ENCODE measurements around the gene FBXO8. TPM values are rescaled to one million over a fixed set of nuclear protein-coding genes. Genes with fewer than 3 reads are reported as not detected.

The FBXO8 gene
- total and polyA plus RNA-seq, 11 donors: 14.3 to 38.5 (median 25.9) TPM

GRCh38 chr4:174324236-174324635, 40.8 kb upstream of the FBXO8 start:
- Histone ChIP-seq H3K36me3 (peaks cover 0 to 11% (median 0%) of the 10 kb centered on the region in 9 donors), H3K27ac (no peak overlapping the region)
- intact Hi-C loops (cut with DNase I): loop anchor here in 2 of 10 donors (5.0 kb wide), 1 partner anchor 102 kb away; no protein-coding TSS in a partner anchor

GRCh38 chr4:174320494-174321199, 37.2 kb upstream of the FBXO8 start:
- intact Hi-C loops (cut with DNase I): loop anchor here in 2 of 10 donors (5.0 kb wide), 1 partner anchor 98 kb away; no protein-coding TSS in a partner anchor

More at GRCh38 chr4:174324236-174324635, 40.8 kb upstream of the FBXO8 start:
- no peaks in the 10 kb centered on the region for H3K4me1 ChIP-seq
- no peak overlapping the region for H3K4me3 ChIP-seq
- ATAC-seq (no peak), DNase-seq (no peak)
- H3K27me3 ChIP-seq: no peaks in the 10 kb centered on the region
- TF ChIP-seq POLR2A (IDR thresholded peaks at IDR 0.05) (no peak), CTCF (IDR thresholded peaks at IDR 0.05) (no peak)
- WGBS, 4 donors: 86 to 96% (median 91%) methylated on average over 1 of the region's 1 CpG
- no peaks in the 10 kb centered on the region for H3K9me3 ChIP-seq

GRCh38 chr4:174318829-174319764, 35.6 kb upstream of the FBXO8 start:
- ATAC-seq: no peak
- 73 to 81% (median 75%) methylated on average over 8 of the region's 8 CpGs for WGBS, 4 donors
- TF ChIP-seq CTCF (IDR thresholded peaks at IDR 0.05): peak; percentile 61 to 79 (median 68)
- no peak for TF ChIP-seq POLR2A (IDR thresholded peaks at IDR 0.05)
- Histone ChIP-seq H3K27me3 (no peaks in the 10 kb centered on the region), H3K4me3 (no peak overlapping the region), H3K36me3 (peaks cover 0 to 48% (median 17%) of the 10 kb centered on the region in 9 donors), H3K27ac (no peak overlapping the region), H3K4me1 (no peaks in the 10 kb centered on the region), H3K9me3 (no peaks in the 10 kb centered on the region)
- DNase-seq: no peak
- intact Hi-C loops (cut with DNase I): loop anchor here in 7 of 10 donors (5.0 to 10.0 kb wide), 4 partner anchors 94 to 814 kb away; no protein-coding TSS in a partner anchor

More at GRCh38 chr4:174320494-174321199, 37.2 kb upstream of the FBXO8 start:
- peaks cover 0 to 45% (median 17%) of the 10 kb centered on the region in 9 donors for H3K36me3 ChIP-seq
- no peak overlapping the region for H3K27ac ChIP-seq
- TF ChIP-seq POLR2A (IDR thresholded peaks at IDR 0.05): no peak
- ATAC-seq: no peak
- no peaks in the 10 kb centered on the region for H3K27me3 ChIP-seq
- H3K4me3 ChIP-seq: no peak overlapping the region
- no peaks in the 10 kb centered on the region for H3K9me3 ChIP-seq
- no peak for DNase-seq
- whole genome bisulfite sequencing, 4 donors: 83 to 87% (median 84%) methylated on average over 5 of the region's 5 CpGs
- no peaks in the 10 kb centered on the region for H3K4me1 ChIP-seq

GRCh38 chr4:174317531-174317930, 34.1 kb upstream of the FBXO8 start:
- ATAC-seq (no peak), DNase-seq (no peak)
- Histone ChIP-seq H3K36me3 (peaks cover 0 to 63% (median 18%) of the 10 kb centered on the region in 9 donors), H3K27me3 (no peaks in the 10 kb centered on the region), H3K27ac (no peak overlapping the region), H3K4me1 (no peaks in the 10 kb centered on the region), H3K4me3 (no peak overlapping the region), H3K9me3 (no peaks in the 10 kb centered on the region)
- TF ChIP-seq CTCF (IDR thresholded peaks at IDR 0.05) (no peak), POLR2A (IDR thresholded peaks at IDR 0.05) (no peak)
- intact Hi-C loops (cut with DNase I): loop anchor here in 7 of 10 donors (5.0 to 10.0 kb wide), 4 partner anchors 93 to 813 kb away; no protein-coding TSS in a partner anchor
